Stomach (tissue), 9 donors: ENCODE measurements around the gene RABGAP1L. TPM values are rescaled to one million over a fixed set of nuclear protein-coding genes. Genes with fewer than 3 reads are reported as not detected.

Source experiments
- DNase-seq, 2 donors: peaks; one replicate each; pipeline versions ENCODE4 v3.0.0 to v3.0.0-alpha.2; 2013 to 2019
- H3K27ac ChIP-seq, 5 donors: fragments of 200-600 bp in 4 of 5; sonication (generic) in 4 of 5; one replicate each; pipeline ENCODE4 v1.5.1; 2013 to 2019; ENCODE audit warnings: mild to moderate bottlenecking in 1 of 5, moderate library complexity in 1 of 5
- H3K27me3 ChIP-seq, 3 donors: fragments of 200-600 bp; sonication (generic); one replicate each; pipeline ENCODE4 v1.5.1; 2017 to 2019; ENCODE audit warnings: mixed run types in 1 of 3
- H3K36me3 ChIP-seq, 4 donors: fragments of 200-600 bp; sonication (generic); 1 replicate in 3 of 4; 2 replicates in 1 of 4; pipeline ENCODE4 v1.5.1; 2016 to 2019
- H3K4me1 ChIP-seq, 4 donors: fragments of 200-600 bp; sonication (generic); one replicate each; pipeline ENCODE4 v1.5.1; 2016 to 2019
- H3K4me3 ChIP-seq, 4 donors: fragments of 200-600 bp; sonication (generic) in 3 of 4; one replicate each; pipeline ENCODE4 v1.5.1; 2016 to 2019; ENCODE audit warnings: mild to moderate bottlenecking in 1 of 4
- H3K9me3 ChIP-seq, 4 donors: fragments of 200-600 bp; sonication (generic); one replicate each; pipeline ENCODE4 v1.5.1; 2016 to 2019
- EP300 ChIP-seq: sonication (generic); formaldehyde crosslinking; IDR thresholded peaks from one replicate; pipeline ENCODE4 v1.6.1; 2017; ENCODE audit warnings: antibody characterized with exemption
- POLR2A ChIP-seq, 4 donors: fragments of 450-650 bp; IDR thresholded peaks; one replicate each; pipeline ENCODE4 v1.6.1; 2016; ENCODE audit warnings: antibody characterized with exemption in 4 of 4, control low read depth in 2 of 4, mild to moderate bottlenecking in 1 of 4, moderate library complexity in 1 of 4
- POLR2AphosphoS5 ChIP-seq, 3 donors: sonication (generic); formaldehyde crosslinking; IDR thresholded peaks; one replicate each; pipeline ENCODE4 v1.6.1; 2016; ENCODE audit warnings: antibody characterized with exemption in 3 of 3
- WGBS, 5 donors: extraction: QIAGEN DNeasy Blood & Tissue Kit in 3 of 5; methylation state at CpG; one replicate each; pipeline versions ENCODE4 v1.1.5 to v1.1.7; 2013 to 2018; 5-methylcytosine and 5-hydroxymethylcytosine counted together
- intact Hi-C: fragments of 100-400 bp; cut with DNase I; formaldehyde crosslinking; loops from one replicate; pipeline ENCODE4 v1.15.1; 2023; ENCODE audit warnings: low total_unique reads
- polyA plus RNA-seq, 3 donors: library from polyadenylated mRNA; stranded (reverse); fragments of 200-250 nt; gene quantifications; one replicate each; pipeline ENCODE4 v1.2.3, GENCODE V29; 2013
- total RNA-seq, 5 donors: library from RNA; depleted of rRNA; stranded (reverse); fragments of >200 nt; gene quantifications; one replicate each; pipeline versions ENCODE4 v1.1.0 to v1.2.3, GENCODE V29; 2014 to 2016
- TF ChIP-seq, protein P1 (sequence below), 7 experiments: fragments of 450-650 bp in 4 of 7; fragments of 200-600 bp in 3 of 7; sonication (generic) in 3 of 7; IDR thresholded peaks; one replicate each; pipeline ENCODE4 v1.5.1; 2016 to 2019; ENCODE audit warnings: antibody characterized with exemption in 7 of 7, control low read depth in 2 of 7, mild to moderate bottlenecking in 1 of 7
- donor health status: healthy with polysubstance abuse.
- donor health status: Bipolar disorder and iron deficiency.
- donor health status: healthy.

The RABGAP1L gene
- total and polyA plus RNA-seq, 8 donors: 14.2 to 238 (median 57.9) TPM

DNA sequence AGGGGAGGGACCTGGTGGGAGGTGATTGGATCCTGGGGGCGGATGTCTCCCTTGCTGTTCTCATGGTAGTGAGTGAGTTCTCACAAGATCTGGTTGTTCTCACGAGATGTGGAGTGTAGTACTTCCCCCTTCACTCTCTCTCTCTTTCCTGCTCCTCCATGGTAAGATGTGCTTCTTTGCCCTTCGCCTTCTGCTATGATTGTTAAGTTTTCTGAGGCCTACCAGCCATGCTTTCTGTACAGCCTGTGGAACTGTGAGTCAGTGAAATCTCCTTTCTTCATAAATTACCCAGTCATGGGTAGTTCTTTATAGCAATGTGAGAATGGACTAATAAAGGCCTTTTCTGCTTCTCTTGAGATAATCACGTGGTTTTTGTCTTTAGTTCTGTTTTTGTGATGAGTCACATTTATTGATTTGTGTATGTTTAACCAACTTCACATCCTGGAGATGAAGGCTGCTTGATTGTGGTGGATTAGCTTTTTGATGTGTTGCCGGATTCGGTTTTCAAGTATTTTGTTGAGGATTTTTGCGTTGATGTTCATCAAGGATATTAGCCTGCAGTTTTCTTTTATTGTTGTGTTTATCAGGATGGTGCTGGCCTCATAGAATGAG is 45.5 kb downstream of the RABGAP1L start:
- Histone ChIP-seq H3K27me3 (no peaks in the 10 kb centered on the region), H3K4me1 (peaks cover 0 to 4% (median 1%) of the 10 kb centered on the region in 4 donors), H3K36me3 (no peaks in the 10 kb centered on the region), H3K4me3 (no peak overlapping the region), H3K9me3 (no peaks in the 10 kb centered on the region), H3K27ac (no peak overlapping the region)
- WGBS, 5 donors: 74 to 83% (median 82%) methylated on average over 7 of the region's 7 CpGs
- no peak for DNase-seq
- intact Hi-C loops: no loop called here
- TF ChIP-seq, protein P1, sequence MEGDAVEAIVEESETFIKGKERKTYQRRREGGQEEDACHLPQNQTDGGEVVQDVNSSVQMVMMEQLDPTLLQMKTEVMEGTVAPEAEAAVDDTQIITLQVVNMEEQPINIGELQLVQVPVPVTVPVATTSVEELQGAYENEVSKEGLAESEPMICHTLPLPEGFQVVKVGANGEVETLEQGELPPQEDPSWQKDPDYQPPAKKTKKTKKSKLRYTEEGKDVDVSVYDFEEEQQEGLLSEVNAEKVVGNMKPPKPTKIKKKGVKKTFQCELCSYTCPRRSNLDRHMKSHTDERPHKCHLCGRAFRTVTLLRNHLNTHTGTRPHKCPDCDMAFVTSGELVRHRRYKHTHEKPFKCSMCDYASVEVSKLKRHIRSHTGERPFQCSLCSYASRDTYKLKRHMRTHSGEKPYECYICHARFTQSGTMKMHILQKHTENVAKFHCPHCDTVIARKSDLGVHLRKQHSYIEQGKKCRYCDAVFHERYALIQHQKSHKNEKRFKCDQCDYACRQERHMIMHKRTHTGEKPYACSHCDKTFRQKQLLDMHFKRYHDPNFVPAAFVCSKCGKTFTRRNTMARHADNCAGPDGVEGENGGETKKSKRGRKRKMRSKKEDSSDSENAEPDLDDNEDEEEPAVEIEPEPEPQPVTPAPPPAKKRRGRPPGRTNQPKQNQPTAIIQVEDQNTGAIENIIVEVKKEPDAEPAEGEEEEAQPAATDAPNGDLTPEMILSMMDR (IDR thresholded peaks at IDR 0.05): no peak
- TF ChIP-seq POLR2A (IDR thresholded peaks at IDR 0.05): no peak
- no peak for TF ChIP-seq POLR2AphosphoS5 (IDR thresholded peaks at IDR 0.05)
- no peak for TF ChIP-seq EP300

DNA sequence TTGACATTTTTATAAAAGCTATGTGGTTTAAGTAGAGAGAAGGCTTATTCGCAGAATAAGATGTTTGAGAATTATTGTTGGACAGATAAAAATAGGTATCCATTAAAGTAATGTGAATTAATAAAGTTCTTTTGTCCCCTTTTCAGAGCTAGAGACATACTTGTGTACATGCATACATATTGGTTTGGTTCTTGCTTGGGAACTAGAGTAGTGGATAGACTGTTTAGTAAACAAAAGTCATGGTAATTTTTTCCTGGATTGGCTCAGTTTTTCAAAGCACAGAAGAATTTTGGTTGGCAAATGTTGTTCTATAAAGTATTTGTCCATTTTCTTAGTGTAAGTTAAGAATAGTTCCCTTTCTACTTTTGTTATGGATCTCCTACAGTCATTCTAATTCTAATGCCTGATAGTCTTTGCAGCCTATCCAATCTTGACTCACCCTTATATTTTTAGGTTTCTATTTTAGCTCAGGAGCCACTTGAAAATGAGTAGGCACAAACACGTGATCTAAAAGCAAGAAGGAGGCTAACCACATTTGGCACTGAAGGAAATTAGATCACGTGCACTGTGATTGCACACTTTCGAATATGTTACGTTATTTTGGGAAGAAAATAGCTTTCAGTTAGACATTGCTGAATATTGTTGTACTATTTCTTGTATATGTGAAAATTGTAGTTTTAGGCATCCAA is 47.0 kb downstream of the RABGAP1L start:
- peaks cover 0 to 4% (median 1%) of the 10 kb centered on the region in 4 donors for H3K4me1 ChIP-seq
- no peaks in the 10 kb centered on the region for H3K9me3 ChIP-seq
- intact Hi-C loops: no loop called here
- no peak overlapping the region for H3K4me3 ChIP-seq
- WGBS, 5 donors: 79 to 85% (median 81%) methylated on average over 5 of the region's 5 CpGs
- DNase-seq: no peak
- H3K27me3 ChIP-seq: no peaks in the 10 kb centered on the region
- H3K36me3 ChIP-seq: no peaks in the 10 kb centered on the region
- TF ChIP-seq, protein P1 (IDR thresholded peaks at IDR 0.05): no peak
- no peak for TF ChIP-seq POLR2AphosphoS5 (IDR thresholded peaks at IDR 0.05)
- no peak for TF ChIP-seq EP300
- no peak for TF ChIP-seq POLR2A (IDR thresholded peaks at IDR 0.05)
- no peak overlapping the region for H3K27ac ChIP-seq

DNA sequence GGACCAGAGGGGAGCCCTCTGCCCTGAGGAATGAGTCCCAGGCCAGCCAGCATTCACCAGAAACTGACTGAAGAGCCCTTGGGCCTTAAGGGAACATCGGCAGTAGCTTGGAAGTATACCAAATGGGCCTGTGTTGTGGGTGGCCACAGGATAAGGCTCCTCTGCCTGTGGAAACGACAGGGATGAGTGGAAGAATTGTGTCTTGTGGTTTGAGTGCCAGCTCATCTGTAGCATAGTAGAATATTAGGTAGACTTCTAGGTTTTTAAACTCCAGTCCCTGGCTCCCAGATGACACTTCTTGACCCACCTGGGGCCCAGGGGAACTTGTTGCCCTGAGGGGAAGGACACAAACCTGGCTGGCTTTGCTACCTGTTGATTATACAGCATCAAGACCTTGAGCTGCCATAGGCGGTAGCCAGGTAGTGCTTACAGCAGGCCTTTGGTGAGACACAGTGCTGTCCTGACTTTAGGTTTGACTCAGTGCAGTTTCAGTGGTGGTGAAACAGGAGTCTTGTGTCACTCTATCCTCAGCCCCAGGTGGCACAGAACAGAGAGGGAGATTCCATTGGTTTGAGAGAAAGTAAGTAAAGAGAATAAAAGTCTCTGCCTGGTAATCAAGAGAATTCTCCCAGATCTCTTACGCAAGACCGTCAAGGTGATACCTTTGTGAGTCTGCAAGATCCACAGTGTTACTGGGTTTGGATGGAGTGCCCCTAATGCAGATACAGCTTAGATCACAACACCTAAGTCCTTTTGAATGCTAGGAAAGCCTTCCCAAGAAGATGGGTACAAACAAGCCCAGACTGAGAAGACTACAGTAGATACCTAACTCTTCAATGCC is 50.2 kb downstream of the RABGAP1L start:
- peaks cover 0 to 3% (median under 1%) of the 10 kb centered on the region in 4 donors for H3K4me1 ChIP-seq
- TF ChIP-seq EP300 (no peak), POLR2A (IDR thresholded peaks at IDR 0.05) (no peak), POLR2AphosphoS5 (IDR thresholded peaks at IDR 0.05) (no peak)
- TF ChIP-seq, protein P1 (IDR thresholded peaks at IDR 0.05): no peak
- H3K27ac ChIP-seq: no peak overlapping the region
- H3K4me3 ChIP-seq: no peak overlapping the region
- no peaks in the 10 kb centered on the region for H3K36me3 ChIP-seq
- no peak for DNase-seq
- H3K9me3 ChIP-seq: no peaks in the 10 kb centered on the region
- WGBS, 5 donors: 89 to 96% (median 95%) methylated on average over 4 to 5 of the region's 5 CpGs
- intact Hi-C loops: no loop called here
- H3K27me3 ChIP-seq: no peaks in the 10 kb centered on the region

DNA sequence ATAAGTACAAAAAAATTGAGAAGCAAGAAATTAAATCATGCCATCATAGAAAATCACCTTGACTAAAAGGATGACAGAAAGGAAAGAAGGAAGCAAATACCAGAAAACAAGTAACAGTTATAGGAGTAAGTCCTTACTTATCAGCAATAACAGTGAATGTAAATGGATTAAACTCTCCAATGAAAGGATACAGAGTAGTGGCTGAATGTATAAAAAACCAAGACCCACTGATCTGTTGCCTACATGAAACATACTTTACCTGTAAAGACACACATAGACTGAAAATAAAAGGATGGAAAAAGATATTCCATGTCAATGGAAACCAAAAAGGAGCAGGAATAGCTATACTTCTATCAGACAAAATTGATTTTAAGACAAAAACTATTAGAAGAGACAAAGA is 52.2 kb downstream of the RABGAP1L start:
- DNase-seq: no peak
- H3K36me3 ChIP-seq: no peaks in the 10 kb centered on the region
- intact Hi-C loops: no loop called here

More for the DNA sequence above, 52.2 kb downstream of the RABGAP1L start:
- TF ChIP-seq POLR2AphosphoS5 (IDR thresholded peaks at IDR 0.05): no peak
- TF ChIP-seq, protein P1 (IDR thresholded peaks at IDR 0.05): no peak
- H3K27ac ChIP-seq: no peak overlapping the region
- no peaks in the 10 kb centered on the region for H3K9me3 ChIP-seq
- H3K27me3 ChIP-seq: no peaks in the 10 kb centered on the region
- no peak overlapping the region for H3K4me3 ChIP-seq
- H3K4me1 ChIP-seq: no peaks in the 10 kb centered on the region
